Adipocyte (in vitro differentiated cells): Measurements from ENCODE around the gene ARHGAP27.
A peak's percentile ranks its signal among the peaks of the same experiment; 100 is the strongest.

Source experiments
- DNase-seq: peaks from one replicate; pipeline ENCODE4 v3.0.0-alpha.2; 2015; ENCODE audit warnings: low read depth
- H3K27me3 ChIP-seq: replicated peaks from 2 replicates; pipeline ENCODE4 v1.7.0; 2013; ENCODE audit warnings: mild to moderate bottlenecking, low read length, moderate library complexity; ENCODE audit not compliant: control insufficient read depth, insufficient read depth
- H3K36me3 ChIP-seq: 2 replicates; pipeline ENCODE4 v1.7.0; 2013; ENCODE audit warnings: low read length, mild to moderate bottlenecking, moderate library complexity; ENCODE audit not compliant: control insufficient read depth, insufficient read depth, severe bottlenecking
- H3K4me1 ChIP-seq: 2 replicates; pipeline ENCODE4 v1.7.0; 2013; ENCODE audit warnings: mild to moderate bottlenecking, low read length, moderate library complexity; ENCODE audit not compliant: control insufficient read depth, insufficient read depth
- H3K4me3 ChIP-seq: 2 replicates; pipeline ENCODE4 v1.7.0; 2013; ENCODE audit warnings: mild to moderate bottlenecking, low read length, moderate library complexity
- H3K9ac ChIP-seq: 2 replicates; pipeline ENCODE4 v1.7.0; 2013; ENCODE audit warnings: mild to moderate bottlenecking, low read length, moderate library complexity
- H3K9me3 ChIP-seq: 2 replicates; pipeline ENCODE4 v1.7.0; 2013; ENCODE audit warnings: mild to moderate bottlenecking, low read length, moderate library complexity; ENCODE audit not compliant: control insufficient read depth

Gene ARHGAP27

DNA sequence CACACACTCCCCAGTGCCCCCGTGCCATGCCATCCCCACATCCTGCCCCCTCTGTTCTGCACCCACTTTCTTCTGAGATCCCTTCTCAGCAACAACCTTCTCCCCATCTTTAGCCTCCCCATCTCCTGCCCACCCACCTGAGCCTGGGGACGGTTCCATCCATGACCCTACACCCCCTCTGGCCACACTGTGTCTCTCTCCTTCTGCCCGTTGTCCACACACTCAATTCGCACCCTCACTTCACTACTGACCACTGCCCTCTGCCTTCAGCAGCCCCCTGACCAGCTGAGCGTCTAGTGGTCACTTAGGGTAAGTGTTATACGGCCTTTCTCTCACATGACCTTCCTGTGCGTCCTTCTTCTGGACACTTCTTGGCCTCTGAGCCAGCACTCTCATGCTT, 6.1 kb downstream of the ARHGAP27 start:
- Histone ChIP-seq H3K9ac (no peak overlapping the region), H3K4me1 (peaks cover 5% of the 10 kb centered on the region), H3K36me3 (no peaks in the 10 kb centered on the region), H3K9me3 (no peaks in the 10 kb centered on the region), H3K4me3 (no peak overlapping the region), H3K27me3 (peaks cover 4% of the 10 kb centered on the region)
- no peak for DNase-seq

DNA sequence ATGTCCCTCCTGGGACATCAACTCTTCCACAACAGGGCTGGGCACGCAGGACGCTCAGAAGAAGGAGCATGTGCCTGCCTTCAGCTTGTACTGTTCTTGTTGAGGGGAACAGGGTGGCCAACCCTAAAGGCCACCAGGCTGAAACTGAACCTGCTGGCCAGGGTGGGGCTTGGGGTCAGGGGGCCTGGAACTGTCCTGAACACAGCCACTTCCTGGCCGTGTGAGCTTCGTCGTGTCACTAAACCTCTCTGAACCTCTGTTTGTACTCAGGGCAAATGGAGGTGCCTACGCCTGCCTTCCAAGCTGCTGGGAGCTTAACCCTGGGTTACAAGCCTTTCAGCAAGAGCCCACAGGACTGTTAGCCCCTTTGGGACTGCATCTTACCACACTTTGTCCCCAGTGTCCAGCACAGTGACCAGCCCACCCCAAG, 6.7 kb downstream of the ARHGAP27 start:
- Histone ChIP-seq H3K36me3 (no peaks in the 10 kb centered on the region), H3K4me1 (no peaks in the 10 kb centered on the region), H3K9me3 (no peaks in the 10 kb centered on the region), H3K27me3 (peaks cover 4% of the 10 kb centered on the region), H3K4me3 (no peak overlapping the region), H3K9ac (no peak overlapping the region)
- DNase-seq = no peak

DNA sequence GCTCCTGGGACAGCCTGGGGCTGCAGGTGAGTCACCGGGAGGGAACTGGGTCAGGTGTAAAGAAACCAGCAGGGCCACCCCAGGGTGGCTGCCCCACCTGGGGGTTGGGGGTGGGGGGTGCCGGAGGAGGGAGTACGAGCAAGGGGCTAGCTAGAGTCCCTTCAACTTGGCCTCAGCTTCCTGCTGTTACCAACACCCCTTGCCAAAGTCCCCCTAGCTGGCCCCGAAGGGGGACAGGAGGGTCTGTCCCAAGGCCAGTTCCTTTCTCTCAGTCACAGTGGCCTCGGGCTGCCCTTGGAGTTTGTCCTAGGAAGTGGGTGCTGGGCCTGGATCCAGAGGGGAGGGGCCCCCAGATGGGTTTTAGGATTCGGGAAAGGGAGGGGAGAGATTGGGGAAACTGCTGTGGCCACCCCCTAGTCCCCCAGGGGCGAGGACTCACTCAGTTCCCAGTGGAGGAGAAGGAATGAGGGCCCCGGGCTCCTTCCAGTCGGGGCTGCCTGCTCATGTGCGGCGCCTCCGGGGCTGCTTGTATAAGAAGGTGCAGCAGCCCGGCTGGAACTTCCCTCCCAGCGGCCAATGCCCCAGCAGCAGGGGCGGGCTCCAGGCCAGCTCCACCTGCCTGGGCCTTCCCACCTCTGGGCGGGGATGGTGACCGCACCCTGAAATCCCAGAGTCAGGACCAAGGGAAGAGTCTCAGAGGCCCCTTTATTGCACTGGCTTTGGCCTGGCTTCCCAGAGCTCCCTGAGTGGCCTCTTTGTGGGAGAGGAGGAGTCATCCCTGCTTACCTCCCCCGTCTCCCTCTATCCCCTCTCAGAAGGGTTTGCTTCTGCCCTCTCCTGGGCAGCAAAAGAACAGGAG, 7.3 kb downstream of the ARHGAP27 start:
- peak; percentile 66 for DNase-seq
- Histone ChIP-seq H3K27me3 (peaks cover 2% of the 10 kb centered on the region), H3K36me3 (no peaks in the 10 kb centered on the region), H3K9me3 (no peaks in the 10 kb centered on the region), H3K4me3 (no peak overlapping the region), H3K4me1 (no peaks in the 10 kb centered on the region), H3K9ac (no peak overlapping the region)

DNA sequence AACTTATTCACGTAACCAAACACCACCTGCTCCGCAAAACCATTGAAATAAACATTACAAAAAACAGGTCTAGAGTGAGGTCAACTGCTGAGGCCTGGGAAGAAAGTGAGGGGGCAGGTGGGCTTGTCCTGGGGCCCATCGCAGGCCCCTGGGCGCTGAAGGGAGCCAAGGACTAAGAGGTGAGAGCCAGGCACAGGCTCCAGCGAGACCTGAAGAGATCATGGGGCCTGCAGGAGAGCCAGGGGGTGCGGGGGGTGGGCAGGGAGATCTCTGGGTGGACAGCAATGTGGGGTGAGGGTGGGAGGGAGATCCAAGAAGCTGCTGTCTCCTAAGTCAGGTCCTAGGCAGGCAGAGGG, 7.9 kb downstream of the ARHGAP27 start:
- no peak overlapping the region for H3K4me3 ChIP-seq
- no peak for DNase-seq

DNA sequence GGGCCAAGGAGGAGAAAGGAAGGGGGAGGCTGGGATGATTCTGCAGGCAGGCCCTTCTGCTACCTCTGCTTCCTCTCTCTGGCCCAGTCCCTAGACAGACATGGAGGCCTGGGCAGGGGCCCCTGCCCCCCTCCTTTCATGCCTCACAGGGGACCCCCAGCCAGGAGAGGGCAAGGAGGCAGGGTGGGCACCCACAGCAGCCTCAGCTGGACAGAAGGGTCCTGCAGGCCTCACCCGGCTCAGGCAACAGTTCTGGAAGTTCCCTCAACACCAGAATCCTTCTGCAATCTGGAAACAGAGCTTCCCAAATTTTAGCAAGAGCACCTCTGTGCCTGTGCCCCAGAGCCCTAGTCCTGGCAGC, 8.7 kb downstream of the ARHGAP27 start:
- Histone ChIP-seq H3K4me3 (no peak overlapping the region), H3K9me3 (no peaks in the 10 kb centered on the region), H3K4me1 (no peaks in the 10 kb centered on the region), H3K27me3 (no peaks in the 10 kb centered on the region), H3K9ac (no peak overlapping the region), H3K36me3 (no peaks in the 10 kb centered on the region)
- DNase-seq = no peak

More for the DNA sequence above, 7.9 kb downstream of the ARHGAP27 start:
- Histone ChIP-seq H3K9ac (no peak overlapping the region), H3K36me3 (no peaks in the 10 kb centered on the region), H3K4me1 (no peaks in the 10 kb centered on the region), H3K27me3 (no peaks in the 10 kb centered on the region), H3K9me3 (no peaks in the 10 kb centered on the region)

DNA sequence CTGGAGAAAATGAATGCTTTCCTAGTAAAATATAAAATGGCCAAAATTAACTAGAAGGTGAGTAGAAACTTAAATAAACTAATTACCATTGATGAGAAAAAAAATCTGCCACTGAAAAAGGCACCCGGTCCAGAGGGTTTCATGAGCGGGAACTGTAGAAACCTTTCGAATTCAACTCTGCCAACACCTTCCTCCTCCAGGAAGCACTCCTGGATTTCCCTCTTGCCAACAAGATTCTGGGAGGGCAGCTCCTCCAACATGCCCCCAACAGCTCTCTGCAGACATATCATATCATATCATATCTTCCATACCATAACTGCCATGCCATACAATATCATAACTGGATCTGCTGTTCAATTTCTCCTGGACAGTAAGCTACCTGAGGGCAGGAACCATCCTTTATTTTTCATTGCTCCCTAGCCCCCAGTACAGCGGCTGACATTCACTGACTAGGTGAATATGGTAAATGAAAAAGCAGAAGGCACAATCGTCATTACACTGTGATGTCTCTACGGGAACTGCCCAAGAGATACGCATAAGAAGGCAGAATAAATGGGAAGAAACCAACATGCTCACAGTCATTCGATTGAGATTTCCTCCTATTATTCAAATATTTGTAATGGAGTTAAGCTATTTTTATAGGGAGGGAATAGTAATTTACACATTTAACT, 9.2 kb downstream of the ARHGAP27 start:
- no peaks in the 10 kb centered on the region for H3K27me3 ChIP-seq
- no peaks in the 10 kb centered on the region for H3K36me3 ChIP-seq
- H3K9ac ChIP-seq = no peak overlapping the region
- H3K4me3 ChIP-seq = no peak overlapping the region
- H3K9me3 ChIP-seq = no peaks in the 10 kb centered on the region
- H3K4me1 ChIP-seq = no peaks in the 10 kb centered on the region
- no peak for DNase-seq

DNA sequence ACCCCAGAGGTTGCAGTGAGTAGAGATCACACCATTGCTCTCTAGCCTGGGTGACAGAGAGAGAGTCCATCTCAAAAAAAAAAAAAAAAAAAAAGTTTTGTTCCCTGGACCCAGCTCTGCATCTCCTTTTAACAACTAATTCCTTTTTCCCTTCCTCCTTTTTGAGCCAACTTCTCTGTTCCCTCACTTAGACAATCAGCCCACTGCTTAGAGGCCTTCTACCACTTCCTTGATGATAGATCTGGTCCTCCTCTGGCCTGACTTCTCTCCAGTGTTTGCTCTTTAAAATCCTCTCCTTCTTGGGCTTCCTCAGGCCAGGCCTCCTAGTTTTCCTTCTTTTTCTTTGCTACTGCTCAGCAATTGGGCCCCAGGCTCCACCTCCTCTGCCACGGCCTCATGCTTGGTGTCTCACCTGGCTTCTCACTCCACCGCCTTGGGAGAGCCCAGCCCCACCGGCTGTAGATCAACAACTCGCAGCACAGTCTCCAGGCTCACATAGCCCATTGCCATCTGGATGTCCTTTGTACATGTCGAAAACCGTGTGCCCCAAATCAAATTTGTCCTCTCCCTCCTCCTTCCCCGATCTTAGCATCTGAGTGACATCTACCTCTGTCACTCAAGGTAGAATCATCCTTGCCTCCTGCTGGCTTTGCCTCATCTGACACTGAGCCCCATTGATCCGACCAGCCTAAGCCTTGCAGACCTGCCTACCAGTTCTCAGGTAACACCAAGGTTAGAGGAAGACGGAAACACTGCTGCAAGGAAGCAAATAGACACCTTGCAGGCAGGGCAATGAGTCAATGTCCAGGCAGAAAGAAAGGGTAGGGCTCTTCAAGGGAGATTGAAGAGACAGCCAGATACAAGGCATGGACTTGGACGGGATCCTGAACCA, 17.4 kb downstream of the ARHGAP27 start:
- H3K4me1 ChIP-seq = no peaks in the 10 kb centered on the region
- no peaks in the 10 kb centered on the region for H3K36me3 ChIP-seq
- no peak overlapping the region for H3K9ac ChIP-seq
- no peaks in the 10 kb centered on the region for H3K27me3 ChIP-seq
- no peak overlapping the region for H3K4me3 ChIP-seq
- no peak for DNase-seq
- H3K9me3 ChIP-seq = no peaks in the 10 kb centered on the region

DNA sequence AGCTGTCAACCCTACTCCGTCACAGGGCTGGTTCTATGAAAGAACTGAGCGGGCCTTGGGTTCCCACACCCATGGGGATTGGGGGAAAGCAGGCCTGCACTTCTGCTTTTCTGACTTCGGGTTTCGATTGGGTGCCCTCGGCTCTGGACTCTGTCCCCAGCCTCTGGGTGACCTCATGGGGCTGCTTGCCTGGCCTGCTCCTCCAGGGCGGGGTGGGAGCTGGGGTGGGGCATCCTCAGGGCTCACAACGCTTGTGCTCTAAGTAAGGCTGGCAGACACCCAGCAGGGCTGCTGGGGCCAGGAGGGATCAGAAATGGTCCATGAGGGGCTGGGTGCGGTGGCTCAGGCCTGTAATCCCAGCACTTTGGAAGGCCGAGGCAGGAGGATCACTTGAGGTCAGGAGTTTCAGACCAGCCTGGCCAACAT, 19.2 kb downstream of the ARHGAP27 start:
- Histone ChIP-seq H3K4me3 (no peak overlapping the region), H3K4me1 (no peaks in the 10 kb centered on the region), H3K9me3 (no peaks in the 10 kb centered on the region), H3K9ac (no peak overlapping the region), H3K27me3 (no peaks in the 10 kb centered on the region), H3K36me3 (no peaks in the 10 kb centered on the region)
- DNase-seq = no peak

DNA sequence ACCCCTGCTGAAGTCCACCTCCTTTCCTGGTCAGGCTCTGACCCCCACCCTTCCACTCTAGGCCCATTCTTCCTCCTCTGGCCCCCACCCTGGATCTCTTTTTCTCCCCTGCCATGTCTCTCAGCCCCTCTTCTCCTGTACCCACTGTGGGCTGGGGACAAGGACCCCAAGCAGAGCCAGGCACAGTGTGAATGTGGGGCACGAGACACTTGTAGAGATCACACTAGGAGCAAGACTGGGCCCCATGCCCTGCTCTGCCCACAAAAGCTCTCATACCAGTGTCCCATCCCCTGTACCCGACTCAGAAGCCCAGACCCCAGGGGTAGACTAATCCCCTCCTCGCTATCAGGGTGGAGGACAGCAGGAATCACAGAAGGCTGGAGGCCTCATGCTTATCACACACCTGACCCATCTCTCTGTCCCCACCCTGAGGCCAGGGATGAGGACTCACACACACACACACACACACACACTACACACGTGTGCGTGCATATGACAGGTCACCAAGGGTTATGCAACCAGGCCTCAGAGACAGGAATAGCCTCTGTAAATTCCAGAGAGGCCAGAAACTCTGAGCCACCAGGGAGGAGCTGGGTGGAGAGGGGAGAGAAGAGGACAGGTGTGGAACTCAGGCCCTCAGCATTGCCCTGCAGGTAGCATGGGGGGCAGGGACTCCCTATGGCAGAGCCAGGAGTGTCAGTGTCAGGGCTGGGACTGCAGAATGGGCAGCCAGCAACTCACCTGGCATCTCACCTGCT, 21.1 kb downstream of the ARHGAP27 start:
- H3K36me3 ChIP-seq = no peaks in the 10 kb centered on the region
- no peak for DNase-seq
- no peaks in the 10 kb centered on the region for H3K9me3 ChIP-seq
- H3K27me3 ChIP-seq = no peaks in the 10 kb centered on the region
- H3K9ac ChIP-seq = no peak overlapping the region
- no peaks in the 10 kb centered on the region for H3K4me1 ChIP-seq
- H3K4me3 ChIP-seq = no peak overlapping the region

DNA sequence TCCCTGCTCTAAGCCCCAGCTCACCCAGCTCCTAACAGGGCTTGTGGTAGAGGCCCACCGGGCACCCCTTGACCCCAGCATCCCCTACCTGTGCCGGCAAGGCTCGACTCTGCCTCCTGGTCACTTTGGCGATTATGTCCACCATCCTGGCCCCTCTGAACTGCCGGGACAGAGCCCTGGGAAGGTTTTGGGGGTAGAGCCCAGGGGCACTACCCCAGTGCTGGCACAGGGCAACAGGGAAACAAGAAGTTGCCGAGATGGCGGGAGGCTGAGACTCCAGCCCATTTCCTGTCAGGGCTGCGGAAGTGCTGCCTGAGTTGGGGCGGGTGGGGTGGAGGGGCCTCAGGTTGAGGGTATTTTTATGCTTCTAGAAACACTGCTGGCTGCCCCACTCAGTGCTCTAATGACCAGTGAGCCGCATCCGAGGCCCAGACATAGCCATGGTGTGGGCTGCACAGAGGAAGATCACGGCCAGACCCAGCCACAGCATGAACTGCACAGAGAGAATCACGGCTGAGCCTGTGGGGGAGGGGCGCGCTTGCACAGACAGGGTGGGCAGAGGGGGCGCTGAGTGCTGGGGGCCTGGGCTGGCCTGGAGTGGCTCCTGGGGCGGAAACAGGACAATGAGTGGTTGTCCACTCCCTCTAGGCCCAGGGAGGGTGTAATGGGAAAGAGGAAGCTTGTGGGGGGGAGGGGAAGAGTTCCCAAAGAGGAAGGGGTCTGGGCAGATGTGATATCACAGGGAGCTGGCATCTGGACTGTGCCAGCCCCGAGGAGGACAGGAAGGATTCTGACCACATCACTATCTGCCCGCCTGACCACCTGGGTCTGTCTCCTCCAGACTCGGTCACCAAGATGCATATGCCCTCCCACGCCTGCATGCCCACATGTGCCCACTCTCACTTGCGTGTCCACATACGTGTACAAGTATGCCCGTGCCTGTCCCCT, 22.3 kb downstream of the ARHGAP27 start:
- DNase-seq = no peak
- Histone ChIP-seq H3K9ac (no peak overlapping the region), H3K4me1 (no peaks in the 10 kb centered on the region), H3K36me3 (no peaks in the 10 kb centered on the region), H3K4me3 (no peak overlapping the region), H3K27me3 (no peaks in the 10 kb centered on the region), H3K9me3 (no peaks in the 10 kb centered on the region)
